GM15510 (cell line): ENCODE measurements around the gene IRAK1BP1.

Experiments
- POLR2A ChIP-seq: IDR thresholded peaks from 3 replicates; pipeline ENCODE4 v1.6.1; 2011; ENCODE audit warnings: borderline replicate concordance; ENCODE audit not compliant: insufficient read length; ENCODE audit errors: extremely low read depth

IRAK1BP1 gene, protein sequence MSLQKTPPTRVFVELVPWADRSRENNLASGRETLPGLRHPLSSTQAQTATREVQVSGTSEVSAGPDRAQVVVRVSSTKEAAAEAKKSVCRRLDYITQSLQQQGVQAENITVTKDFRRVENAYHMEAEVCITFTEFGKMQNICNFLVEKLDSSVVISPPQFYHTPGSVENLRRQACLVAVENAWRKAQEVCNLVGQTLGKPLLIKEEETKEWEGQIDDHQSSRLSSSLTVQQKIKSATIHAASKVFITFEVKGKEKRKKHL

DNA sequence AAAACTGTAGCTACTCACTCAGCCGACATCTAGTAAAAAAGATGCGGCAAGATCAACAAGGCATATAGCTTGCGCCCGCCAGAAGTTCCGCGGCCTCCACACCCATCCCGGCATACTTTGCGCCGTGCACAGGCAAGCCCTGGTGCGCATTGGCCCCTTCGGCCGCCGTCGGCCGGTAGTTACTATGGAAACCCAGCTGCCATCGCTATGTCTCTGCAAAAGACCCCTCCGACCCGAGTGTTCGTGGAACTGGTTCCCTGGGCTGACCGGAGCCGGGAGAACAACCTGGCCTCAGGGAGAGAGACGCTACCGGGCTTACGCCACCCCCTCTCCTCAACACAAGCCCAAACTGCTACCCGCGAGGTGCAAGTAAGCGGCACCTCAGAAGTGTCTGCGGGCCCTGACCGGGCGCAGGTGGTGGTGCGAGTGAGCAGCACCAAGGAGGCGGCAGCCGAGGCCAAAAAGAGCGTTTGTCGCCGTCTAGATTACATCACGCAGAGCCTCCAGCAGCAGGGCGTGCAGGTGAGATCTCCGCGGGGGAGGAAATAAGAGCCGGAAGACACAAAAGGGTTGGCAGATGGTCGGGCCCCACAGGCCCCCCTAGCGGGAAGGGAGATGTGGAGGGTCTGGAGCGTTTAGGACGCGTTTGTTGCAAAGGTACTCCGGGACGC, at the start of gene IRAK1BP1:
IRAK1BP1 (plus strand) TSS at position 182 of the 671 bp plus-strand sequence; CDS start at position 208, 26 bp downstream.
- peak; percentile 64 for TF ChIP-seq POLR2A

DNA sequence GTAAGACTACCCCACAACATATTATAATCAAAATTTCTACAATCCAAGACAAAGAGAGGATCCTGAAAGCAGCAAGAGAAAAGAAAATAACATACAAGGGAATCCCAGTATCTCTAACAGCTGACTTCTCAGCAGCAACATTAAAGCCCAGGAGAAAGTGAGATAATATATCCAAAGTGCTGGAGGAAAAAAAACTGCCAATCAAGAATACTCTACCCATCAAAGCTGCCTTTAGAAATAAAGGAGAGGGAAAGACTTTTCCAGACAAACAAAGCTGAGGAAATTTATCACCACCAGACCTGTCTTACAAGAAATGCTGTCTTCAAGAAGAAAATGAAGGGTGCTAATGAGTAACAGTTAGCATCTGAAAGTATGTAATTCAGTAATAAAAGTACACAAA, 43.3 kb upstream of the IRAK1BP1 start:
- TF ChIP-seq POLR2A, result no peak

DNA sequence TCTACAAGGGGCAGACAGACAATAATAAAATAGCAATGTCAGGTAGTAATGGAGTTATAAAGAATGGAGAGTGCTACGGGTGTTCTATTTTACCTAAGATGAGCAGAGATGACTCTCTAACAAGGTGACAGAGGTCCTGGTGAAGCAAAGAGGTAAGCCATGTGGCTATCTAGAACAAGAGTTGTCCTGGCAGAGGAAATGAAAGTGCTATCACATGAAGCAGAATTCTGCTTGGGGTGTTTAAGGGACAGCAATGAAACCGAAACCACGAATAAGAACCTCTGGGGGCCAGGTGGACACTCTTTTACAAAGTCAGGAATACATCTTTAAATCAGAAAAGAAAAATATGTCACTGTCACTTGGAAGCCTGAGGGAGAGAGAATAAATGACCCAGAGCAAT, 37.9 kb upstream of the IRAK1BP1 start:
- TF ChIP-seq POLR2A, result no peak

DNA sequence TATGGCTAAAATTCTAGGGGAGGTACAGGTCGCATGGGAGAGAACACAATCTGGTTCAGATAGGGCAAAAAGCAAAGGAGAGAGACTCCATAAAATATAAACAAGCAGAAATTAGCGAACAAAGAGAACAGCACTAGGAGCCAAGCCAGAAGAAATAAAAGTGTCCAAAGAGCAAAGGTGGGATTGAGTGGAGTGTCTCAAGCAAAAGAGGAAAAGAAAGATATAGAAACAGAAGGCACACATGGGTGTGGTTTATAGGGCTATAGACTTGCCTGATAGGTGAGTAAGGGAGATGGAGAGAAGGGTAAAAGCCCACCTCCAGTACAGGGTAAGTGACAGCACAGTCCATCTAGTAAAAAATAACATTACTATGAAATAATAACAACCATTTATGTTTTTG, 36.5 kb upstream of the IRAK1BP1 start:
- TF ChIP-seq POLR2A, result no peak

DNA sequence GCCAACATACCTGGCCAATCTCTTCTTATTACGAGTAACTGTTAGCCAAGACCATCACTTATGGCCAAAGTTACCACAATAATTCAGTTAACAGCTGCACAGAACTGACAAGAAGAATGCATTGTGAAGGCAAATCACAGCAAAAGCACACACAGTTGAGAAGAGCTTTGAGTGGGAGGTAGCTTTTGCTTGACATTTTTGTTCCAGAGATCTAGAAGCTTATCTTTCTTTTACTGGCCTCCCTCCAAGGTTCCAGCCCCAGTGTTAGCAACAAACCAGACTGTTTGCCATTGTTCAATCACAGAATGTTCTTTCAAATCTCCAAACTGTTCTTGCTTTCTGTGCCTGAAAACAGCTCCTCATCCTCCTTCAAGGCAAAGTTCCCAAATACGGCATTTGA, 35.9 kb upstream of the IRAK1BP1 start:
- TF ChIP-seq POLR2A, result no peak

DNA sequence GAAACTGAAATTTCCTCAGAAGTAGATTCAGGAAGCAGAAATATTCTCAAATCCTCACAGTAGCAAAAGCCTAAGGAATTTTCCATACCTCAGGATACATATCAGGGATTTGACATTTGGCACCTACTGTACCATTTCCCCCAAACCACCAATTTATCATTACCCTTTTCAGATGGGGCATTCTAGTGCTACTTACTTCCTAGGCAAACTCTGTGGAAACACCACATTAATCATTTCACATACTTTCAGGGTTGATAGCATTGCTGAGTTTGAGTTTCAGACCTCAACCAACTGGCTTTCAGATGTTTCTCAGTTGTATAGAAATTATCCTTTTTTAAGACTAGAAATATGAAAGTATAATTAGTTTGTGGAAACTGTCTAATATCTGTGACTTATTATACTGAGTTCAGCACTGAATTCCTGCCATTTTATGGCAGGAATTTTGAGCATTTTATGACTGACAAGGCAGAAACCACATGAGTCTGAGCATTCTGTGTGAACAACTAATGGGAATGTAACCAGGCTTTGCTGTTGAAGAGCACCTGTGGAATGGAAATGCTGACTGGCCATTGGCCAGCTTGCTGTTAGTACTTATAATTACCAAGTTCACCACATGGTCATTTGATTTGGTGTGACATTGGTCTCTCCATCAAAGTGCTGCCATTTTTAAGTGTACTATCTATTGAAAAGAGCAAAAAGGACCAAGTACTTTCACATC, 35.1 kb upstream of the IRAK1BP1 start:
- TF ChIP-seq POLR2A, result no peak

DNA sequence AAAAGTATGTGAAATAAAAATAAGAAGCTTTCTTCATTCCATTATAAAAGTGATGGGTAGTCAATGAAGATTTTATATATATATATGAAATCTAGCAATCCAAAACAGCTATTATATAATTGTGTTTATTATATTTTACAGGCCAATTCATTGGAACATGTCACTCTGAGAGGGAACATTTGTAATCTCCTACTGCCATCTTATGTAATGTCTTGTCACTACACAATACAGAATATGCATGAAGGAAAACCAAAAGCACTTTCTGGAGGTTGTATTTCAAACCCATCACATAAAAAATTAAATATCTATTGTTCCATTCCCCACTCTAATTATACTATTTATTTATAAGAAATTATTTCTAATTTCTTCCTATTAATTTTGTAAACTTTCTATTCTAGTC, 31.5 kb upstream of the IRAK1BP1 start:
- TF ChIP-seq POLR2A, result no peak

DNA sequence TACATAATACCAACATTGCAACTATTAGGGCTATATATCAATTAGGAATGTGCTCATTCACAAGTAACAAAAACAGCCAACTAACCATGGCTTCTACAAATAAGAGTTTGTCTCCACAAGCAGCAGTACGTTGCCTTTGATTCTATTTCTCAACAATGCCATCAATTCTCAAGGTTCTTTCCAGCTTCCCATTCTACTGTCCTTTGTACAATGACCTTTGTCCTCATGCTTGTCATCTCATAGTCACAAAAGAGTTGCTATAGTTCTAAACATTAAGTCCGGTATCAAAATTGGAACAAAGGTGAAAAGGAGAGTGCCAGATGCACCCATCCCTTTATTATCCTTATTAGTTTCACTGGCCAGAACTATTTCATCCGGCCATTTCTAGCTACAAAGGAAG, 30.8 kb upstream of the IRAK1BP1 start:
- TF ChIP-seq POLR2A, result no peak

DNA sequence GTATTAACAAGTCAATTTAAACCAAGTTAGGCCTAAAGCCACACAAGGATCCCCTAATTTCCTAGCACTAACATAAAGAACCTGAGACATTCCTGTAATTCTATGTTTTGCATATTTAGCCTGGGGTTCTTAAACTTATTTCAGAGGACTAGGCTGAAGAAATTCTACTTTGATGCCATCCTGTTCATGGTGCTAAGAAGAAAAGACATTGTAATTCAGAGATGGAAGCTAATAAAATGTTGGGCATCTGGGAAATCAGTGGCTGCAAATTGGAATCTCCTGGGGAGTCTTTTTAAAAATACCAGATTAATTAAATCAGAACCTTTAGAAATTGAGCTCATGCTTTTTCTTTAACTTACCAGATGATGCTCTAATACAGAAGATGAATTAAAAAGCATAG, 26.2 kb upstream of the IRAK1BP1 start:
- TF ChIP-seq POLR2A, result no peak

DNA sequence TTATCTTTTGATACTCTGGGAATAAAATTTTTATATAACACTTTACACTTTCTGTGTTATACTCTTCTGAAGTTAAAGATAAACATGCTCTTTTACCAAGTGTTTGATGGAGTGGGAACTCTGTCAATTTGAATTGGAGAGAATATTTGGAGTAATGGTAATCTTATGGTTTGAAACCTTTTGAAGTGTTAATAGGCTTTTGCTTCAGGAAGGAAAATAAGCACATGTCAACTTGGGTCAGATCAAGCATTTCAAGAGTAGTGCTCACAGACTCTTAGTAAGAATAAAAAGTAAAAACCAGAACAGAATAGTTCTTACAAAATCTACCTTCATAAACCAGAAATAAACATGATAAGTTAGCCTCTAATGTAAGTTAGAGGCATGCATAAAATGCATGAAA, 24.4 kb upstream of the IRAK1BP1 start:
- no peak for TF ChIP-seq POLR2A

DNA sequence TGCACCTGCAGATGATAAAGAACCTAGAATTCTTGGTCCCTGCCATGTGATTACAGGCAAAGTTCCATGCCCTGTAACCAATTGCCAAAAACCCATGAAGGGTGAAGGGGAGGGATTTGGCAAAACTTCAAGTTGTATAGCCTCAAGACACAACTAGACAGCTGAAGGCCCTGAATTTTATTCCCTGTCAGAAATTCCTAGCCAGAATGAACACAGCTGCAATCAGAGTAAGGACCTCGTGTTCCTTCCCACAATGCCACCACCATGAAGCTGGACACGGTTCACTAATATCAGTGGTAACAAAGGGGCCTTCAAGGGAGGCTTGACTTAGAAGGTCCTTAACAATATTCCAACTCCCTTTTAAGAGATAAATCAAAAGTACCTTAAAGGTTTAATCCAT, 22.5 kb upstream of the IRAK1BP1 start:
- no peak for TF ChIP-seq POLR2A

DNA sequence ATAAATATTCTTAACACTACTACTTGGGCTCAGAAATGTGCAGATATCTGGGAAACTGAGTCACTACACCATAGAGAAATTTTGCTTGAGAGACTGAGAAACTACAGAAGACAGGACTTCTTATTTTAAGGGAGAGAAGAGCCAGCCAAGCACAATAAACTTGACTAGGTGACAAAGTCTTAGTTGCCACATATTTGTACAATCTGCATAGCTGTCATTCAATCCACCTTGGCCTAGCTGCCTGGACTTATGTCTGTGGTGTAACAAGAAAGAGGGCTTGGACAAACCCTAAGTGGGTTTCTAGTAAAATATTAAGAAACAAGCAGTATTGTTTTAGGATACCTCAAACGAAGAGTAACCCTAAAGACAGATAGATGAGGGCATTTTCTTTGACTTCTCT, 21.8 kb upstream of the IRAK1BP1 start:
- no peak for TF ChIP-seq POLR2A

DNA sequence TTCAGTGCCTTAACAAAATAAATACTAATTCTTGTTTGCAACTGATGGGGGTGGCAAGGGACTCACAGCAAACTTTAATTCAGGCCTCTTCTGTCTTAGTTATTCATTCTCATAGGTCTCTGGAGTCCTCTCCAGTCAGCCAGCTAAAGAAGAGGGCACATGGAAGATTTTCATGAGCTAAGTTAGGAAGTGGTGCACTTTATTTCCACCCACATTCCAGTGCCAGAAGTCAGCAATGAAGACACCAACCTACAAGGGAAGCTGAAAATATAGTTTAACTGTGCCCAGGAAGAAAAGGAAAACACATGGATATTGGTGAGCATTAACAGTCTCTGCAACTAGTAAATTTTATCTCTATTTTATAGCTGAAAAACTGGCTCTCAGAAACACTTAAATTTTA, 16.7 kb upstream of the IRAK1BP1 start:
- no peak for TF ChIP-seq POLR2A

DNA sequence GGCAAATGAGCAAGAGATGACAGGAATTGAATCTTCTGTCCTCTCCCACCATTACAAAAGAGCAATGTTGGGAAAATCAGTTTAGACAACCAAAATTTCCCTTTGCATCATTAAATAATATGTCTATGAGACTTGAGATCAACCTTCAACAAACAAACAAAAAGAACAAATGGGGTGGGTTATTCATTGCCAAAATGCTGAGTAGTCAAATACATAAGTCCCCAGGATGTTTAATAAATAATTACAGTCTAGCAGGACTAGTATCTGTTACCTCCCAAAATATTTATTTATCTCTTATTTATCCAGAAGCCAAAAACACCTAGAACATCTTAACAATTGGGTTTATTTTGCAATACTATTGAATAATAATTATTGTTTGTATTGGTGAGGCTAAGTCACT, 16.2 kb upstream of the IRAK1BP1 start:
- no peak for TF ChIP-seq POLR2A

DNA sequence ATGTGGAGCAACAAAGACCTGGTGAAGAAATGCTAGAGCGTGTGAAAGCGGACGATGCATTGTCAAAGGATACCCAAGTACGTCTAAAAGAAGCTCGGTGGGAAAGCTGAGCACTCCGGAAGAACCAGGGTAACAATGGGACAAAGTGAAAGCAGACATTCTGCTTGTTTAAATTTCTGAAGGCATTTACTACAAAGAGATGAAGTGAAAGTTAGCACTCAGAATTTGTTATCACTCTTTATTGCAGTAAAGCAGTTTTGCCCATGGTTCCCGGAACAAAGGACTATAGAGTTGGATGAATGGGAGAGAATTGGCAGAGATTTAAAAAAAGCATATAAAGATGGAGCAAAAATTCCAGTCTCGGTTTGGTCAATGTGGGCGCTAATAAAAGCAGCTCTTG, 12.8 kb upstream of the IRAK1BP1 start:
- no peak for TF ChIP-seq POLR2A

DNA sequence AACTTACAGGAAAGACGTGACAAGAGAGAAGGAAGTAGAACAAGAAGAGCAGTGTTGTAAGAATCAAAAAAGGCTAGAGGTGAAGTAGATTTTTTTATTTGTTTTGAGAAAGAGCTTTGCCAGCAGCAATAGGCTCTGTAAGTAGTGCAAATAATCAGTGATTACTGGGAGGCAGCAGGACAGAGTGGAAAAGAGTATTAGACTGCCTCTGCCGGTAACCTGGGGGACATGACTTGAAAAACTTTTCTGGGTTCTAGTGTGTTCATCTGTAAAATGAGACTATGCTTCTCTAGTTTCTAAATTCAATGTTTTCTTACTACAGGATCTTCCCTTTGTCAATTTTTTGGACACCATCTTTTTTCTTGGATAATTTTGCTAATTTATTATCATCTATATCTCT, 5.8 kb upstream of the IRAK1BP1 start:
- no peak for TF ChIP-seq POLR2A
